ENCODE data around the gene FASTKD2. TPM values are rescaled to one million over a fixed set of nuclear protein-coding genes. Genes with fewer than 3 reads are reported as not detected.
"Not testable (repeated sequence)": the region's sequence is repeated elsewhere in the genome, so short reads cannot be mapped to it uniquely, and the experiment has no call there.

The FASTKD2 gene
- total RNA-seq, 1 donor from 2014 or later, result 16.9 TPM

DNA sequence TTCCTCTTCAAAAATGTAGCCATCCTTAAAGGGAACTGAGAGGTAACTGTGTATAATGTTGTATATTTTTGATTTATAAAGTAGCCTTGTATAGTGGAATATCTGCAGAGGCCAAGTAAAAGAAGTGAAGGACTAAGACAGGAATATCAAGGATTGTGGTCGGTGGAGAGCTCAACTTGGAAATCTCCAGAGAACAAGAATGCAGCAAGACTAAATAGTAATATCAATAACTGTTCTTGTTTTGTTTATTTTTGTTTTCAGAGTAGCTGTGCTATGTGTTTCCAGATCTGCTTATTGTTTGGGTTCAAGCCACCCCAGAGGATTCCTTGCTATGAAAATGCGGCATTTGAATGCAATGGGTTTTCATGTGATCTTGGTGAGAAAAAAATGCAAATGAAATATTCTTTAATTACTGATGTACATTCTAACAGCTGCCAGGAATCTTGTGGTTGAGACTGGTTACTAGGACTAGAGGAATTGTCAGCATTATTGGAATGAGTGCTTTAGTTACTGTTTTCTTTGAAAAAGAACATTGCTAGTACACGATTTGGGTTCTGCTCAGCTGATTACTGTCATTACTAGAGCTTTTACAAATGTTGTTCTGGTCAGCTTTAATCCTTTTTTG lies 25.0 kb downstream of the FASTKD2 start:
- DNase-seq (ENCODE audit: low spot score), result no peak

DNA sequence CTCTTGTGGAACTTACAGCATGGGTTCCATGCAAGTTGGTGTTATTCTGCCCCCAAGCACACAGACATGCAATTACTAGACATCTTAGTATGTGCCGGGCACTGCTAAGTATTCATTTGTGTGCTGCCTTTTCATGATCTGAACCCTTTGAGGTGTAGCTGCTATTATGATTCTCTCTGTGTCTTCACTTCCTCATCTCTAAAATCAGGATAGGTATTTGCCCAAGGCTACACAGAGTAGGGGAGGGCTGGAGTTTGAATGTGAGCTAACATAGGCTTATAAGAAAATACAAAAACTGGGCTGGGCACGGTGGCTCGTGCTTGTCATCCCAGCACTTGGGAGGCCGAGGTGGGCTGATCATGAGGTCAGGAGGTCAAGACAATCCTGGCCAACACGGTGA lies 27.2 kb downstream of the FASTKD2 start:
- DNase-seq (ENCODE audit: low spot score), result no peak

DNA sequence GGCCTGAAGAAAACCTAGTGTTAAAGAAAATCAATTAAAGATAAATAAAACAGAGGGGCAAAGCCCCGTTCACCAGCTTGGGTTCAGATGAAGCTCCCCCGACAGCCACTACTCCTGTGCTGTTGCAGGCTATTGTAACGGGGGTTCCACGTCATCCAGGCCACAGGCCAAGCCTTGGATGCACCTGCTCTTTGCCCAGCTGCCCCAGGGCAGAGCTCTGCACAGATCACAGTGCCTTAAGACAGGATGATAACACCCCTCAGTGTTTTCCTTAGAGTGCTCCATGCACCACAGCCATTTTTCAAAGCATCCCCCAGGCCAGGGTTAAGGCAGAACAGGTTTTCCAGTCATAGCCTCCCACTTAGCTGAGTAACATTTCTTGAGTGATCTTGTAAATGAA lies 32.0 kb downstream of the FASTKD2 start:
- DNase-seq (ENCODE audit: low spot score), result no peak

GRCh38 chr2:206798000-206798399 lies 32.6 kb downstream of the FASTKD2 start:
- DNase-seq (ENCODE audit: low spot score), result no peak

DNA sequence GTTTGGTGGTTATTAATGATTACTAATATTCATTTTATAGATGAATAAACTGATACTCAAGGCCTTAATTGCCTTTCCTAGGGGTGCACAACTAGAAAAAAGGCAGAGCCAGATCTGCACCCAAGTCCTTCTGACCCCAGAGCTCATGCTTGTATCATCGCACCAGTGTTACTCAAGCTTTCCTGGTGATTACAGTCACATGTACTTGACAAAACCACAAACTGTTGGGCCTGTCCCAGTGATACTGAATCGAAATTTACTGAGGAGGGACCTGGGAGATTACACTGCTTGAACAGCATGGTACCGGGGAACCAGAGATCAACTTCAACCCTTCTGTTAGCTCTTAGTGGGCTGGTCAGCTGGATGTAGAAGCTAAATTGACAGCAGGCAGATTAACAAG lies 33.7 kb downstream of the FASTKD2 start:
- DNase-seq (ENCODE audit: low spot score), result no peak

- DNase-seq (ENCODE audit: low spot score), result peak; percentile 58
Measured at GRCh38 chr2:206800506-206801417, 35.4 kb downstream of the FASTKD2 start.

GRCh38 chr2:206801418-206802189 lies 36.2 kb downstream of the FASTKD2 start:
- DNase-seq (ENCODE audit: low spot score), result no peak

- no peak for DNase-seq (ENCODE audit: low spot score)
Measured at GRCh38 chr2:206802654-206803514, 37.5 kb downstream of the FASTKD2 start.

- DNase-seq (ENCODE audit: low spot score), result no peak
Measured at GRCh38 chr2:206804326-206804725, 38.9 kb downstream of the FASTKD2 start.

DNA sequence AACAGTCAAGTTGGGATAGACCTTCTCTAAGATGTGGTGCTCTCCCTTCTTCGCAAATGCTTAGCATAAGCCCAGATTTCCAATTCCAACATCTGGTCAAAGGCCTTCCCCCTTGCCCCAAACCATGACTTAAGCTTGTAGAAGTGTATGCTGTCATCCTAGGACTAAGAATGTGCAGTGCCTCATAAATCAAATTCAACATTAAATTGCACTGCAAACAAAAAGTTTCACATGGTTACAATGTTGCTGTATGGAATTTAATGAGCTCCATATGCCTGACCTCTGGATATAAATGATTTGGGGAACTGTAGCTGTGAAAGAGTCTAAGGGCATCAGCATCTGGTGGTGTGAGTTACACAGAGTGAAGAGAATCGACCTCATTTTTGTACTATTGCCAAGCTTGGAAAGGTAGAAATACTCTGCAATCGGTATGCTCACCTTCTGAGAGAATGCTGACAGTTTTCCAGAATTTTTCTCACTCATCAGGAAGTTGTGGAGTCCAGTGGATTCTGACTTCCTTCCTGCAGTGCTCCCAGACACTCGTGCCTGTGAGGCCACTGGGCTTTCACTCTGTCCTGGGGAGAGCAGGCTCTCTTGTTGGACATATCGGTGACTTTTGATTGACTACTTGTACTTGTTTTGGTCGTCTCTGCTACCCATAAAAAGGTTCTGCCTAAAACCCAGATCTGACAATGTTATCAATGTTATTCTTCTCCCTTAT lies 40.6 kb downstream of the FASTKD2 start:
- DNase-seq (ENCODE audit: low spot score), result no peak

- DNase-seq (ENCODE audit: low spot score), result not testable (repeated sequence)
Measured at GRCh38 chr2:206807624-206808023, 42.2 kb downstream of the FASTKD2 start.

DNA sequence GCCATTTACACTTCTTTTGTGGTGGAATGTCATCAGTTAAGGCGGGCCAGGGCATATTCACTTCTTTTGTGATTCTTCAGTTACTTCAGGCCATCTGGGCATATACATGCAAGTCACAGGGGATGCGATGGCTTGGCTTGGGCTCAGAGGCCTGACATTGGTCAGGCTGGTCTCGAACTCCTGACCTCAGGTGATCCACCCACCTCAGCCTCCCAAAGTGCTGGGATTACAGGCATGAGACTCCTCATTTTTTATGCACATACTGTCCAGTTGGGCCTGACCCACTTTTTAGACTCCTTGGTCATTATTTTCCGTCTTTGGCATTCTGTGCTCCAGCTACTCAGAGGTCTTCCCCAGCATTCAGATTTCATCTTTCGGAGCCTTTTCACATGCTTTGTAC lies 47.1 kb downstream of the FASTKD2 start:
- not testable (repeated sequence) for DNase-seq (ENCODE audit: low spot score)

DNA sequence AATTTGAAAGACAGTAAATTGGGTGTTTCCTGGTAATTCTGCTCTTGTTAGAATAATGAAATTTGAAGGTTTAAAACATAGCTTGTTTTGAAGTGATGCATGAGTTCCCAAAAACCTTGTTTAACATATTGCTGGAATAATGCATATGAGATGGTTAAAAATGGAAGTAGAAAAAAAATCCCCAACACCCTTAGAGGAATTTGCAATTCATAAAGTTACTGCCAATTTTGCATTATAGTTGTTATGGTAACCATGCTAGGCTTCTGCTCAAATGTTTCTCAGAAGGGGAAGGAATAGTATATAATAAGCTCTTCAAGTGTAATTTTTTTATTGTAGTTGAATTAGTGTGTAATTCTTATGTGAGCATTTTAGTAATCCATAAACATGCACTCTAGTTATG lies 49.1 kb downstream of the FASTKD2 start:
- no peak for DNase-seq (ENCODE audit: low spot score)

GRCh38 chr2:206820807-206821206 lies 55.4 kb downstream of the FASTKD2 start:
- no peak for DNase-seq (ENCODE audit: low spot score)

- no peak for DNase-seq (ENCODE audit: low spot score)
Measured at GRCh38 chr2:206823178-206823577, 57.8 kb downstream of the FASTKD2 start.

DNA sequence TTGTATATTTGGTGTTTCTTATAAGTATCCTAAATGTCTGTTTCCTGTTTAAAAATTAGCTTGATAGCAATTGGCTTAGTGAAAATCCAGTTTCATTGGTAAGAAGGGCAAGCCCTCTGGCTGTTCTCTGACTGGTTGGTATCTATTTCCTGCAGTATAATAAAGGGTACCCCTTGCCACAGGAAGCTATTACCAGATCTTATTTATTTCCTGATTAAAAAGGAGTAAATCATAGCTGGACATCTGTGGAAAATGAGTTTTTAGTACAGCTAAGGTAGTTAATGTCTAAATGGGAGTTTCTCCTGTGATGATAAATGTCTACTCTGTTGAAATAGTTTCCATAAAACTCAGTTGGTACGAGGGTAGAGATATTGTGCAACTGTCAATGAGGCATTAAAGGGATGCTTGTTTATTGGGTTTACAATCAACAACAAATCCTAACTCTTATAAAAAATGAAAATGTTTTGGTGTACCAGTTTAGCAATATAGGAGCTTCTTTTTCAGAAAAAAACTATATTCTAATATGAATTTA lies 58.7 kb downstream of the FASTKD2 start:
- no peak for DNase-seq (ENCODE audit: low spot score)

DNA sequence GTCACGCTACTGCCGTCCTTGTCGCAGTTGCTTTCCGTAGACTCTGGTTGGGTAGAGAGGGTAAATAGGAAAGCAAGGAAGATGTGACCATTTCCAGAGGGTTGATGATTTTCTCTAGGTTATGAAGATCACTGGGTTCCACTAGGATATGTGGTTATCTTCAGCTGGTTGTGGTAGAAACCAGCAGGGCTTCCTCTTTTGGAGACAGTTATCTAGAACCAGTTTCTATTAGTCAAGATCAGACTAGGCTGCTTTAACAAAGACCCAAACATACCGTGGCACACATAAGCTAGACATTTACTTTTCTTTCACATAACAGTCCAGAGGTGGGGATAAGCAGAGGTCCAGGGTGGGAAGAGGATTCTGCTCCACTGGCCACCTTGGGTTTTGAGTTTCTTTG lies 59.6 kb downstream of the FASTKD2 start:
- no peak for DNase-seq (ENCODE audit: low spot score)

GRCh38 chr2:206831442-206831995 lies 66.1 kb downstream of the FASTKD2 start:
- no peak for DNase-seq (ENCODE audit: low spot score)

GRCh38 chr2:206832873-206833272 lies 67.5 kb downstream of the FASTKD2 start:
- DNase-seq (ENCODE audit: low spot score), result no peak

- DNase-seq (ENCODE audit: low spot score), result no peak
Measured at GRCh38 chr2:206833291-206833690, 67.9 kb downstream of the FASTKD2 start.

Data from mucosa of gallbladder (tissue), 1 donor.